Peyer's patch (tissue), 4 donors: ENCODE data around the gene ANGPTL2. TPM values are rescaled to one million over a fixed set of nuclear protein-coding genes. Genes with fewer than 3 reads are reported as not detected.

Experiments
- DNase-seq, 3 donors: peaks; one replicate each; pipeline ENCODE4 v3.0.0-alpha.2; 2017 to 2019
- H3K27ac ChIP-seq, 4 donors: fragments of 200-600 bp; sonication (generic); one replicate each; pipeline ENCODE4 v1.5.1; 2016 to 2019
- H3K27me3 ChIP-seq, 2 donors: fragments of 200-600 bp; sonication (generic); one replicate each; pipeline ENCODE4 v1.5.1; 2019
- H3K36me3 ChIP-seq, 3 donors: fragments of 200-600 bp; sonication (generic); one replicate each; pipeline ENCODE4 v1.5.1; 2016 to 2019
- H3K4me1 ChIP-seq, 4 donors: fragments of 200-600 bp; sonication (generic); one replicate each; pipeline ENCODE4 v1.5.1; 2016 to 2019
- H3K4me3 ChIP-seq, 4 donors: fragments of 200-600 bp; sonication (generic); 1 replicate in 3 of 4; 2 replicates in 1 of 4; pipeline ENCODE4 v1.5.1; 2016 to 2019; ENCODE audit warnings: mild to moderate bottlenecking in 1 of 4
- H3K9me3 ChIP-seq, 4 donors: fragments of 200-600 bp; sonication (generic); one replicate each; pipeline ENCODE4 v1.5.1; 2016 to 2019; ENCODE audit warnings: mild to moderate bottlenecking in 1 of 4
- CTCF ChIP-seq, 6 experiments: fragments of 450-650 bp in 4 of 6; fragments of 200-600 bp in 2 of 6; sonication (generic) in 1 of 6; IDR thresholded peaks; one replicate each; pipeline ENCODE4 v1.5.1; 2017 to 2019; ENCODE audit warnings: antibody characterized with exemption in 6 of 6, mild to moderate bottlenecking in 3 of 6, moderate library complexity in 1 of 6
- POLR2A ChIP-seq, 2 donors: fragments of 450-650 bp; IDR thresholded peaks; one replicate each; pipeline ENCODE4 v1.5.1; 2017; ENCODE audit warnings: antibody characterized with exemption in 2 of 2, mild to moderate bottlenecking in 2 of 2, moderate library complexity in 2 of 2
- total RNA-seq, 4 donors: library from RNA; depleted of rRNA; stranded (reverse); fragments of >200 nt; gene quantifications; one replicate each; pipeline ENCODE4 v1.1.0, GENCODE V29; 2016

Gene ANGPTL2
- total RNA-seq, 4 donors from 2014 or later, result 2.8 to 14.0 (median 11.3) TPM

GRCh38 chr9:127058011-127058644 lies 64.3 kb downstream of the ANGPTL2 start:
- H3K27ac ChIP-seq, result peak overlapping the region in 1 of 4 donors; percentile 44

GRCh38 chr9:127056446-127056845 lies 66.0 kb downstream of the ANGPTL2 start:
- H3K27me3 ChIP-seq, result no peaks in the 10 kb centered on the region
- TF ChIP-seq POLR2A (IDR thresholded peaks at IDR 0.05), result no peak
- no peak for TF ChIP-seq CTCF (IDR thresholded peaks at IDR 0.05)
- no peaks in the 10 kb centered on the region for H3K9me3 ChIP-seq
- H3K4me1 ChIP-seq, result peaks cover 0 to 8% (median 0%) of the 10 kb centered on the region in 4 donors
- no peak overlapping the region for H3K27ac ChIP-seq
- no peak for DNase-seq
- H3K36me3 ChIP-seq, result peaks cover 0 to 9% (median 0%) of the 10 kb centered on the region in 3 donors
- no peak overlapping the region for H3K4me3 ChIP-seq

More at GRCh38 chr9:127058011-127058644, 64.3 kb downstream of the ANGPTL2 start:
- Histone ChIP-seq H3K4me3 (no peak overlapping the region), H3K36me3 (peaks cover 0 to 4% (median 0%) of the 10 kb centered on the region in 3 donors), H3K9me3 (no peaks in the 10 kb centered on the region), H3K27me3 (no peaks in the 10 kb centered on the region), H3K4me1 (peaks cover 0 to 8% (median 0%) of the 10 kb centered on the region in 4 donors)
- TF ChIP-seq CTCF (IDR thresholded peaks at IDR 0.05), result no peak
- no peak for TF ChIP-seq POLR2A (IDR thresholded peaks at IDR 0.05)
- no peak for DNase-seq

- no peak for TF ChIP-seq CTCF (IDR thresholded peaks at IDR 0.05)
- TF ChIP-seq POLR2A (IDR thresholded peaks at IDR 0.05), result no peak
- no peak for DNase-seq
Observed at GRCh38 chr9:127055745-127056402, 66.6 kb downstream of the ANGPTL2 start.

GRCh38 chr9:127053960-127054359 lies 68.5 kb downstream of the ANGPTL2 start:
- H3K36me3 ChIP-seq, result peaks cover 0 to 15% (median 0%) of the 10 kb centered on the region in 3 donors
- H3K27ac ChIP-seq, result peak overlapping the region in 1 of 4 donors; percentile 6
- no peak for DNase-seq
- TF ChIP-seq CTCF (IDR thresholded peaks at IDR 0.05), result no peak
- no peak for TF ChIP-seq POLR2A (IDR thresholded peaks at IDR 0.05)
- H3K27me3 ChIP-seq, result no peaks in the 10 kb centered on the region
- peaks cover 0 to 12% (median 0%) of the 10 kb centered on the region in 4 donors for H3K4me1 ChIP-seq
- no peaks in the 10 kb centered on the region for H3K9me3 ChIP-seq
- H3K4me3 ChIP-seq, result no peak overlapping the region

More at GRCh38 chr9:127055745-127056402, 66.6 kb downstream of the ANGPTL2 start:
- no peaks in the 10 kb centered on the region for H3K9me3 ChIP-seq
- H3K4me1 ChIP-seq, result peaks cover 0 to 8% (median 0%) of the 10 kb centered on the region in 4 donors
- H3K4me3 ChIP-seq, result no peak overlapping the region
- peaks cover 0 to 9% (median 0%) of the 10 kb centered on the region in 3 donors for H3K36me3 ChIP-seq
- no peaks in the 10 kb centered on the region for H3K27me3 ChIP-seq
- no peak overlapping the region for H3K27ac ChIP-seq

GRCh38 chr9:127053057-127053821 lies 69.2 kb downstream of the ANGPTL2 start:
- TF ChIP-seq CTCF (IDR thresholded peaks at IDR 0.05), result no peak
- TF ChIP-seq POLR2A (IDR thresholded peaks at IDR 0.05), result no peak
- DNase-seq, result no peak
- H3K4me1 ChIP-seq, result peaks cover 0 to 12% (median 0%) of the 10 kb centered on the region in 4 donors
- H3K9me3 ChIP-seq, result no peaks in the 10 kb centered on the region
- H3K4me3 ChIP-seq, result no peak overlapping the region
- no peaks in the 10 kb centered on the region for H3K27me3 ChIP-seq
- peak overlapping the region in 3 of 4 donors; percentile 6 to 53 (median 20) for H3K27ac ChIP-seq
- H3K36me3 ChIP-seq, result peaks cover 0 to 15% (median 0%) of the 10 kb centered on the region in 3 donors
